T-helper 2 cell treated with Interferon-gamma antibody and Interleukin-4, amounts not matched to agents 5 μg/mL and 100 μg/mL, for 36 hours (primary cell): ENCODE data around the gene EOMES.

Experiments used
- DNase-seq: peaks from one replicate; pipeline ENCODE4 v3.0.0; 2021; ENCODE audit warnings: low spot score
- H3K27ac Mint-ChIP-seq: one replicate; pipeline ENCODE4 v1.8.0; 2021; ENCODE audit warnings: mild to moderate bottlenecking, mixed read lengths
- H3K27me3 Mint-ChIP-seq: one replicate; pipeline ENCODE4 v1.8.0; 2021; ENCODE audit warnings: low read depth, mixed read lengths
- H3K36me3 Mint-ChIP-seq: one replicate; pipeline ENCODE4 v1.8.0; 2021; ENCODE audit warnings: low read depth, mixed read lengths
- H3K4me1 Mint-ChIP-seq: one replicate; pipeline ENCODE4 v1.8.0; 2021; ENCODE audit warnings: low read depth, mixed read lengths
- H3K4me3 Mint-ChIP-seq: one replicate; pipeline ENCODE4 v1.8.0; 2022; ENCODE audit warnings: mild to moderate bottlenecking, moderate library complexity, mixed read lengths
- H3K9me3 Mint-ChIP-seq: one replicate; pipeline ENCODE4 v1.8.0; 2021; ENCODE audit warnings: mixed read lengths

The EOMES gene

DNA sequence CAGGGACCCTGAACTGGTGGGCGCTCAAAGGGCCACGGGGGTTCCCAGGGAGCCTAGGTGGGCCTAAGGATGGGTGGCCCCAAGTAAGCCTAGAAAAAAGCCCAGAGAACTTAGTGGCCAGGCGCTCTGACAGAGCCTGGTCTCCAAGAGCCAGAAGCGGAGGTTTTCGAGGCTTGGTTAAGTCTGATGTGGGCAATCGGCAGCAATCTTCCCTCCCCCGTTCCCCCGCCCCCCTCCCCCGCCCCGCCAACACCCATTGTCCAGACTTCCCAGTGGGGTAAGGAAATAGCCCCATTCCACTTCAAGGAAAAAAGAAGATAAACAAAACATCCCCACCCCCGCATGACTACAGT, 6.7 kb downstream of the EOMES start:
- no peak overlapping the region for H3K4me3 Mint-ChIP-seq
- no peak overlapping the region for H3K27ac Mint-ChIP-seq
- no peak for DNase-seq
- peaks cover 74% of the 10 kb centered on the region for H3K27me3 Mint-ChIP-seq
- peaks cover 14% of the 10 kb centered on the region for H3K36me3 Mint-ChIP-seq
- H3K4me1 Mint-ChIP-seq: peaks cover 30% of the 10 kb centered on the region
- H3K9me3 Mint-ChIP-seq: no peaks in the 10 kb centered on the region

DNA sequence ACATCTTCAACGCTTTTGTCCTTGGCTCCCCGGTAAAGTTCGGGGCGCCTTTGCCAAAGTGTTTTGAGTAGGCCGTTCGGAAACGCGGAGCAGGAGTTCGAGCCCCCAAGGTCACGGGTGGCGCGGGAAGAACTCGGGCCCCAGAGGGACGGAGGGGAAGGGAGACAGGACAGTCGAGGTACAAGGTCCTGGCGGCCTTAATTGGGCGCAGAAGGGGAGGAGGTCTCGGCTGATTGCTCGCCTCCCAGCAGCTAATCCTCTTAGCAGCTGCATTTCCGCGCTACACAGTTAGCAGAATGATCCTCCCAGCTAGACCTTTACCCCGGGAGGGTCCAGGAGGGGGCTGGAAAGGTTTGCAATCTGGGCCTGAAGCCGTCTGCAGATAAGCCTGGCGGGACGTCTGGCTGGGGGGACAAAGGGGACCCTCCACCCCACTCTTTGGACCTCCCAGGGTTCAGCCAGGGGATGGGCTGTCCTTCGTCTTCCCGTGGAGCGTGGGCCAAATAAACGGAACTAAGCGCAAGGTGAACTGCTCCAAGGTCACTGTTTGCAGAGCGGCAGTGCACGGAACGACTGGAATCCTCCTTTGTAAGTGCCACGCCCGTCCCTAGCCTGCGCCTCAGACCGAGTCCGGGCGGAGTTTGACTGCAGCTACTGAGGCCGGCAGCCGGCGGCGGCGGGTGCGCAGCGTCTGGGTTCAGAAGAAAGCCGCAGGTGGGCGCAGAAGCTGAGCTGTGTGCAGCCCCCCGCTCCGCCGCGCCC, 7.2 kb downstream of the EOMES start:
- Mint-ChIP-seq H3K36me3 (peaks cover 14% of the 10 kb centered on the region), H3K4me1 (peaks cover 28% of the 10 kb centered on the region), H3K27me3 (peaks cover 75% of the 10 kb centered on the region), H3K27ac (no peak overlapping the region), H3K4me3 (peak overlapping the region; percentile 97), H3K9me3 (no peaks in the 10 kb centered on the region)
- DNase-seq: no peak

DNA sequence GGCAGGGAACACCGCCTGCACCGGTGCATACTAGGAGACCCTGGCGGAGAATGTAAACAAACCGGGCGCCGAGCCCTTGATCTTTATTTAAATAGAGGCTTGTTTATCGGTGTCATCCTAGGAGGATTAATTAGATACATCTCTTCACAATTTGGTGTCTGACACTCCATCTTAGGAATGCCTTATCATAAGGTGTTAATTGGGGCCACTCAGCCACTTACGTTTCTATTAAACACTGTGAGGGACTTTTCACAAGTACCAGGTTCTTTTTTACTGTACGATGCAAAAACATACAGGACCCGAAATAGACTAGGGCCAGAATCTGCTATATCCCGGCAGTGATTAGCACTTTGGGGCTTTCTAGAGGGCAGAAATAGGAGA, 8.0 kb downstream of the EOMES start:
- no peak for DNase-seq
- peaks cover 28% of the 10 kb centered on the region for H3K4me1 Mint-ChIP-seq
- H3K36me3 Mint-ChIP-seq: peaks cover 14% of the 10 kb centered on the region
- no peak overlapping the region for H3K27ac Mint-ChIP-seq
- no peaks in the 10 kb centered on the region for H3K9me3 Mint-ChIP-seq
- H3K4me3 Mint-ChIP-seq: peak overlapping the region; percentile 97
- peaks cover 74% of the 10 kb centered on the region for H3K27me3 Mint-ChIP-seq

DNA sequence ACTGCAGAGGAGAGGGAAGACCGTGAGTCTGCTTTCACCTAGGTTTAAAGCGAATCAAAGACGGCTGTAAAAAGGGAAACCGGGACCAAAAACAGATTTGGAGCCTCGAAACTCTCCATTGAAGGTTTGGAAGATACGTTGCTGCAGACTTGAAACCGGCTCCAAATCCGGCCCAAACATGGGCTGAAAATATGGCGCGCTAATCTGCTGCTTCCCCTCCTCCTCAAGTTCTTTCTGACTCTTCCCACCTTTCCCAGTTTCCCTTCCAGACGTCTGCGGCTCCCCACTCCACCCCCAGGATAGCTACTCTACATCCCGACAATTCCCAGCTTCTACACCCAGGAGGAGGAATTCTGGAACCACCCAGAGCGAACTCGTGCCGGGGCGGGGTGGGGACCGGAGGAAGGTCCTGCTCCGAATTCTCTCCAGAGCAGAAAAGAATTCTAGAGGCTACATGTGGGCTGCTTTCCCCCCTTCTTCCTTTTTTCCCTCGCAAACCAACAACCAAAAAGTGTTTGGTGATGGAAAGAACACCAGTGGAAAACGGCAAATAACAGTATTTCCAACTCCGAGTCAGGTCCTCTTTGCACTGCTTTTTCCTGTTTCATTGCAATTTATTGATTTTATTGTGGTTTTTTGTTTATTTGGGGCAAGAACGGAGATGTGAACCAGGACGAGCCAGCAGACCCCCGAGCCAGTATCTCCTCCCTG, 8.5 kb downstream of the EOMES start:
- Mint-ChIP-seq H3K9me3 (no peaks in the 10 kb centered on the region), H3K4me3 (peak overlapping the region; percentile 97), H3K27me3 (peaks cover 76% of the 10 kb centered on the region), H3K27ac (peak overlapping the region; percentile 34), H3K36me3 (peaks cover 13% of the 10 kb centered on the region), H3K4me1 (peaks cover 28% of the 10 kb centered on the region)
- DNase-seq: no peak

DNA sequence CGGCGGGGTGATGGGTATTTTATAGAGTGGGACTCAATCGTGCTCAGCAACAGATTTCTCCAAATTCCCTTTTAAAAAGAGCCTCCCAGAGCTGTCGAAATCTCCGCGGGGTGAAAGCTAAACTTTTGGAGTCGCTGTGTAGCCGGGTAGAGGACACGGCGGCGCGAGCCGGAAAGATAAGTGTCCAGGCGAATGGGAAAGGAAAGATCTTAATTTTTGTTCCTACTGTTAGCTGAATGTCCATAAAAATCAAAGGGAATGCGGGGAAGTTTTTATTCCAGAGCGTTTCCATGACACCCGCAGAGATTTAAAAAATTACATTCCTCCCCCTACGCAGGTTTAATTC, 9.1 kb downstream of the EOMES start:
- H3K27me3 Mint-ChIP-seq: peaks cover 73% of the 10 kb centered on the region
- no peak for DNase-seq
- H3K4me1 Mint-ChIP-seq: peaks cover 28% of the 10 kb centered on the region
- peak overlapping the region; percentile 97 for H3K4me3 Mint-ChIP-seq
- H3K36me3 Mint-ChIP-seq: peaks cover 10% of the 10 kb centered on the region
- peak overlapping the region; percentile 50 for H3K27ac Mint-ChIP-seq
- no peaks in the 10 kb centered on the region for H3K9me3 Mint-ChIP-seq

DNA sequence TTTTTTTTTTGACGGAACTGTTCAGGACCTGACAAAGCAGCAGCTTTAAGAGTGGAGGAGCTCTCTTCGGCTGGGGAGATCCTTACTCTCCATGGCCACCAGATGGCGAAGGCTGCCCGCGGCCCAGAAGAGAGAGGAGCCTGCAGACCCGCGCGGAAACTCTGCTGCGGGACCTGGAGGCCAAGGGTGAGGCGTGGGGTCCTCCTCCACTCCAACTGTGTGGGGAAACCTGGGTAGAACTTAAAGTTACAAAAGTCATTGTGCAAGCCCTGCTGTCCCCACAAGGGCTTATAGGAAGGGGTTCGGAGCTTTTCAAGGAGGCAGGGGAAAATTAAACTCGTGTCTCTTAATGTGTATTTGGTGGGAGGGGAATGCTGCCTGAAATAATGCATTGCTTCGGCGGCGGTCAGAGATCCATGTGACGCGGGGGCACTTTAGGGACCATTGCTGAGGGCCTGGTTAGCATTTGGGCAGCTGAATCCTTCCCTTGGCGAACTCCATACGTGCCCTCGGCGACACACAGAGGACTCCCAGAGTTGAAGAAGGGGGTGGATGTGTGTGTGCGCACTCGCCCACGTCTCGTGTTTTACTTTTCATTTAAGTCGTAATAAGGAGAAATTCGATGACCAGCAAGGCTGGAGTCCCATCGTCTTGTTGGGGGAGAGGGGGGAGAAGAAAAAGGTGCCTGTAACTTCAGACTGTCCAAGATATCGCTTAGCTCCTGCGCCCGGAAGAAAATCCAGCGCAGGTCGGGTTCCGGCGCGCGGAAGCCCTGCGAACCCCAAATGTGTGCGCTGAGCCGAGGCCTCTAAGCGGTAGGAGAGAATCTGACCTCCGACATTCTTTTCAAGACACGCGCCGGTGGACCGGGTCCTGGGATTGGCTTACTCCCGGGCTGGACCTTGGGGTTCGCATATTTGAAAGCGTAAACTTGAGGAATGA, 9.7 kb downstream of the EOMES start:
- Mint-ChIP-seq H3K27me3 (peaks cover 69% of the 10 kb centered on the region), H3K9me3 (no peaks in the 10 kb centered on the region), H3K27ac (peak overlapping the region; percentile 82), H3K4me1 (peaks cover 28% of the 10 kb centered on the region), H3K4me3 (peak overlapping the region; percentile 97), H3K36me3 (peaks cover 8% of the 10 kb centered on the region)
- DNase-seq: peak; percentile 75

DNA sequence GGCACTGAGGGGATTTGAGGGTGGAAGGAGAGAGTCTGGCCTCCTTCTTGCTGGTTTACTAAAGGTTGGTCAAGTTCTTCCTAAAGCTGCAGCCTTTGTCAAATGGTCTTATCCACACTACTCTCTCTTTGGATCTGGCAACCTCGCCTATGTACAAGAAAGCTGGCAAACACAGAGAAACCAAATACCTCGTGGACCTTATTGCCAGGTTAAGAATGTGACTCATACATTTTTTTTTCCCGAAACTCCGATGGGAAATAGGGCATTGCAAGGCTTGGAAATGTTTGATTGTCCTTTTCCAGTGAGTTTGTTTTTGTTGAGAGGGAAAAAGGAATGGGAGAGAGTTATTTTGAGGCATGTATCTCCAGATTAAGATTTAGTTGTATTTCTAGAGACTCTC, 13.9 kb downstream of the EOMES start:
- Mint-ChIP-seq H3K36me3 (no peaks in the 10 kb centered on the region), H3K9me3 (no peaks in the 10 kb centered on the region), H3K4me1 (peaks cover 12% of the 10 kb centered on the region), H3K27me3 (peaks cover 56% of the 10 kb centered on the region), H3K27ac (no peak overlapping the region), H3K4me3 (no peak overlapping the region)
- no peak for DNase-seq

DNA sequence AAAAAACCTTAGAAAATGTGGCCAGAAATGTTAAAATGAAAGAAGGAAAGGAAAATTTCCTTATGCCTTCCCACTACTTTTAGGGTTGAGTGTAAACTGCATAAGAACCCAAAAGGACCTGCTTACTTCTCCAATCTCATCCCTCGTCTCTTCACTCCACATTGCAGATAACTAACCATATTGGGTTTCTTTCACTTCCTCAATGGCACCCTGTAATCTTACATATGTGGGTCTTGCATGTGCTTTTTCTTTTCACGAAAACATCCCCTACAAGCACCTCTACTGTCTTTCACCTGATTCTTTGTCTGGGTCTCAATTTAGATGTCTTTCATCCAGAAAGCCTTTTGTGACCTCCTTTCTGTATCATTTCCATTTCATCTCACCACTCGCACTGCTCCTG, 23.1 kb downstream of the EOMES start:
- no peaks in the 10 kb centered on the region for H3K36me3 Mint-ChIP-seq
- H3K27ac Mint-ChIP-seq: no peak overlapping the region
- H3K9me3 Mint-ChIP-seq: peaks cover 6% of the 10 kb centered on the region
- no peaks in the 10 kb centered on the region for H3K4me1 Mint-ChIP-seq
- H3K4me3 Mint-ChIP-seq: no peak overlapping the region
- peaks cover 13% of the 10 kb centered on the region for H3K27me3 Mint-ChIP-seq
- no peak for DNase-seq

DNA sequence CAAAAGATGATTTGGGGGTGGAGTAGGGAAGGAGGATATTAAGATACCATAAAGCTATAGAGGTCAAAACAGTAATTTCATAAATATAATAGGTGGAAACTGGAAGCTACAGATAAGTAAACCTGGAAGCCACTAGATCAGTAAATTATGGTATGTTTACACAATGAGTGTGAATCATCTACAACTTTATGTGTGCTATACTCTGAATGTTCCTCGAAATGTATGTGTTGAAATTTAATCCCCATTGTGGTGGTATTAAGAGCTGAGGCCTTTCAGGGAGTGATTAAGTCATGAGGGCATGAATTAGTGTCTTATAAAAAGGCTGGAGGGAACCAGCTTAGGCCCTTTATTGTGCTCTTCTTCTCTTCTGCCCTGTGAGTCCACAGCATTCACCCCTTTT, 25.2 kb downstream of the EOMES start:
- Mint-ChIP-seq H3K36me3 (no peaks in the 10 kb centered on the region), H3K4me3 (no peak overlapping the region), H3K27ac (no peak overlapping the region), H3K9me3 (peaks cover 6% of the 10 kb centered on the region), H3K4me1 (no peaks in the 10 kb centered on the region), H3K27me3 (peaks cover 27% of the 10 kb centered on the region)
- no peak for DNase-seq

DNA sequence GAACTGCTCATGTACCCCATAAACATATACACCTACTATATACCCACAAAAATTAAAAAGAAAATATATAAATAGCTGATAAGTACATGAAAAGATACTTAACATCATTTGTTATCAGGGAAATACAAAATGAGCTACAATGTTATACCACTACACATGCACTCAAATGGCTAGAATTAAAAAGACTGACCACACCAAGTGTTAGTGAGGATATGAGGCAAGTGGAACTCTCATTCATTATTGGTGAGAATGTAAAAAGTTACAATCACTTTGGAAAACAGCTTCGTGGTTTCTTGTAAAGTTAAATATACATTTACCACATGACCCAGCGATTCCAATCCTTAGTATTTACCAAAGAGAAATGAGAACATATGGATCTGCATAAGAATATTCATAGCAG, 26.5 kb downstream of the EOMES start:
- no peak overlapping the region for H3K27ac Mint-ChIP-seq
- H3K27me3 Mint-ChIP-seq: peaks cover 32% of the 10 kb centered on the region
- H3K4me1 Mint-ChIP-seq: no peaks in the 10 kb centered on the region
- H3K4me3 Mint-ChIP-seq: no peak overlapping the region
- H3K9me3 Mint-ChIP-seq: peaks cover 11% of the 10 kb centered on the region
- no peak for DNase-seq
- no peaks in the 10 kb centered on the region for H3K36me3 Mint-ChIP-seq

DNA sequence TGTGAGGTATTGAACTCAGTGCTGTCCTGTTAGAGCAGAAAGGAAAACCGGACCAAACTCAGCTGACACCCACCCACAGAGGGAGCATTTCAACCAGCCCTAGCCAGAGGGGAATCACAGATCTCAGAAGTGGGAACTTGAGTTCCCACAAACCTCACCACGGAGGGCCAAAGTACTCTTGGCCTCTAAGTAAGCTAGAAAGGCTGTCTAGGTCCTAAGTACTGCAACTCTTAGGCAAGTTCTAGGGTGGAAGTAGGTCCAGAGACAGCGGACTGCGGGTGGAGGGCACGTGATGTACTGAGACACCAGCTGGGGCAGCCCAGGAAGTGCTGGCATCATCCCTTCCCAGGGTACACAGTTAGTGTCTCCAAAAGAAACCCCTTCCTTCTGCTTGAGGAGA, 34.1 kb downstream of the EOMES start:
- peaks cover 19% of the 10 kb centered on the region for H3K9me3 Mint-ChIP-seq
- no peak overlapping the region for H3K27ac Mint-ChIP-seq
- H3K36me3 Mint-ChIP-seq: no peaks in the 10 kb centered on the region
- DNase-seq: no peak
- H3K4me1 Mint-ChIP-seq: no peaks in the 10 kb centered on the region
- peaks cover 31% of the 10 kb centered on the region for H3K27me3 Mint-ChIP-seq
- H3K4me3 Mint-ChIP-seq: no peak overlapping the region

DNA sequence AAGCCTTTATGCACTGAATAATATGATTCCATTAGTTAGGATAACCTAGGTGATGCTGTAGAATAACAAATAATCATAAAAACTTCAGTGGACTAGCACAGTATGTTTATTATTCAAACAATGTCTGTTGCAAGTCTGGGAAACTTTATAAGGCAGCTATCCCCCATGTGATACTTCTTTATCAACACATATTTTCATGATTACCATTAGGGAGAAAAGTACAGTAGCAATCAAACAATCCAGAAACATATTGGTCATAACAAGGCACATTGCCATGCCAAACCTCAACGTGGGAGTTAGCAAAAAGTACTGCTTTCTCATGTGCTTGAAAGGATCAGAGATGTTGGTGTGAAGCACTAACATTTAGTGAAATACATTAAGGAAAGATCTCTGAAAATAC, 35.5 kb downstream of the EOMES start:
- Mint-ChIP-seq H3K9me3 (peaks cover 19% of the 10 kb centered on the region), H3K4me1 (no peaks in the 10 kb centered on the region), H3K36me3 (no peaks in the 10 kb centered on the region), H3K27me3 (peaks cover 21% of the 10 kb centered on the region), H3K4me3 (no peak overlapping the region), H3K27ac (no peak overlapping the region)
- DNase-seq: no peak

DNA sequence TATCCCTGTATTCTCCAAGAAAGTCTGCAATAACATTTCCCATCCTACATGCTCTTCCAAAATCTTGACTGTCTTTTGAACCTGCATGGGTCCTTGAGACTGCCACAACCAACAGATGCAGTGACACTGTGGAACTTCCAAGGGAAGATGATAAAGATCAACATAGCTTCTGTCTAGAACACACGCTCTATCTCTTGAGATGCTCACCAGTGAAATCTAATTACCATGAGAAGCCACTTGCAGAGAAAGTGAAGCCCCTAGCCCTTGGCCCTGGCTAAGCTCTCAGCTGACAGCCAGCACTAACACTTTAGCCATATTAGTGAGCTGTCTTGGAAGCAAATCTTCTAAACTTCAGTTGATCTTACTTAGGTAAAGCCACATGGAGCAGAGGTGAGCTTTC, 36.6 kb downstream of the EOMES start:
- H3K4me3 Mint-ChIP-seq: no peak overlapping the region
- H3K27ac Mint-ChIP-seq: no peak overlapping the region
- no peak for DNase-seq
- peaks cover 19% of the 10 kb centered on the region for H3K27me3 Mint-ChIP-seq
- H3K9me3 Mint-ChIP-seq: peaks cover 12% of the 10 kb centered on the region
- H3K4me1 Mint-ChIP-seq: peaks cover 5% of the 10 kb centered on the region
- H3K36me3 Mint-ChIP-seq: no peaks in the 10 kb centered on the region

DNA sequence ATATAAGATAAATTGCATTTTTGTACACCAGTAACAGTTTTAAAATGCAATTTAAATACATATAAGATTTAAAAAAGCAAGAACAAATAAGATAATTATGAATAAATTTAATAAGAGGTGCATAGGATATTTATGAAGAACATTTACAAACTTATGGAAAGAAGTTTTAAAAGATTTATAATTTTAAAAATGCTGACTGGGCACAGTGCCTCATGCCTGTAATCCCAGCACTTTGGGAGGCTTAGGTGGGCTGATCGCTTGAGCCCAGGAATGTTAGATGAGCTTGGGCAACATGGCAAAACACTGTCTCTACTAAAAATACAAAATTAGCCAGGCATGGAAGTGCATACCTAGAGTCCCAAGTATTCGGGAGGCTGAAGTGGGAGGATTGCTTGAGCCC, 37.8 kb downstream of the EOMES start:
- DNase-seq: no peak
- Mint-ChIP-seq H3K27ac (no peak overlapping the region), H3K9me3 (peaks cover under 1% of the 10 kb centered on the region), H3K4me1 (peaks cover 5% of the 10 kb centered on the region), H3K4me3 (no peak overlapping the region), H3K27me3 (peaks cover 14% of the 10 kb centered on the region), H3K36me3 (no peaks in the 10 kb centered on the region)
